Chondrocyte (in vitro differentiated cells): Measurements from ENCODE around the gene DCTN5. TPM values are rescaled to one million over a fixed set of nuclear protein-coding genes. Genes with fewer than 3 reads are reported as not detected.

Experiments used
- DNase-seq: peaks from one replicate; pipeline ENCODE4 v3.0.0; 2021; ENCODE audit warnings: mixed read lengths, low spot score
- H3K27ac Mint-ChIP-seq: one replicate; pipeline ENCODE4 v1.8.0; 2021; ENCODE audit warnings: mild to moderate bottlenecking, moderate library complexity, mixed read lengths; ENCODE audit not compliant: unreplicated experiment
- H3K27me3 Mint-ChIP-seq: 2 replicates; pipeline ENCODE4 v1.8.0; 2021; ENCODE audit warnings: low read depth, mixed read lengths
- H3K36me3 Mint-ChIP-seq: 2 replicates; pipeline ENCODE4 v1.8.0; 2021; ENCODE audit warnings: low read depth, mixed read lengths
- H3K4me1 Mint-ChIP-seq: 2 replicates; pipeline ENCODE4 v1.8.0; 2021; ENCODE audit warnings: low read depth, mild to moderate bottlenecking, mixed read lengths
- H3K4me3 Mint-ChIP-seq: one replicate; pipeline ENCODE4 v1.8.0; 2021; ENCODE audit warnings: mild to moderate bottlenecking, moderate library complexity, mixed read lengths; ENCODE audit not compliant: unreplicated experiment
- H3K9me3 Mint-ChIP-seq: 2 replicates; pipeline ENCODE4 v1.8.0; 2021; ENCODE audit warnings: low read depth, mixed read lengths
- total RNA-seq: library from RNA; stranded (reverse); gene quantifications from 3 replicates; pipeline ENCODE4 v1.2.1, GENCODE V29; 2021
- TF ChIP-seq, protein P1 (sequence below): fragments of 200-600 bp; sonication (generic); IDR thresholded peaks from 2 replicates; pipeline ENCODE4 v1.5.0; 2021; ENCODE audit warnings: antibody characterized with exemption, mild to moderate bottlenecking, moderate library complexity

Gene DCTN5
- total RNA-seq, 1 donor from 2014 or later, result 65.9 TPM

DNA sequence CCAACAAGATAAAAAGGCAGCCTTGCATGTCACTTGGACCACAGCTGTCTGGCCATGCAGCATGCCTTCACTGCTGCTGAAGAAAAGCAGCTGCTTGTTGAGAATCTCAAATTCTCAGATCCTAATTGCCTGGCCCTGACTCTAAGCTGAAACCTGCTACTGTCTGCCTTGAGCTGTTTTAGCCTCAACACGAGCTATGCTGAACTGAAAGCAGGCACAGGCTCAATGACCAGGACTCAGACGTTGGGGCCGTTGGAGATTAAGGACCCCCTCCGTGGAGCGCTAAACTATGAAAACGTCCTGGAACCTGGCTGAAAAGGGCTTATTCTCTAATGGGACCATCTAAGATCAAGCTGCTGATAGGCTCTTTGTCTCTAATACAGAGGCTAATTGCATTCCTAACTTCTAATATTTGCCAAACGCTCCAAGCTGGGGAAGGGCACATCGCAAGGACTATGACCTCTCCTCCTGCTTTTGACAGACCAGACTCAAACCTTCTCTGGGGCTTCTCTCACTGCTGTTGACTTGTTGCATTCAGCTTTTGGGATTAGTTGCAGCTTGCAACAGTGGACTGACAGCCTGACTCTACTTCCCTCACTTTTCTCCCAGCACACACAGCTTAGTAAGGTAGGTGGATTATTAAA is 32.8 kb downstream of the DCTN5 start:
- H3K36me3 Mint-ChIP-seq, result peaks cover 5% of the 10 kb centered on the region
- no peaks in the 10 kb centered on the region for H3K27me3 Mint-ChIP-seq
- no peak for DNase-seq
- TF ChIP-seq, protein P1, sequence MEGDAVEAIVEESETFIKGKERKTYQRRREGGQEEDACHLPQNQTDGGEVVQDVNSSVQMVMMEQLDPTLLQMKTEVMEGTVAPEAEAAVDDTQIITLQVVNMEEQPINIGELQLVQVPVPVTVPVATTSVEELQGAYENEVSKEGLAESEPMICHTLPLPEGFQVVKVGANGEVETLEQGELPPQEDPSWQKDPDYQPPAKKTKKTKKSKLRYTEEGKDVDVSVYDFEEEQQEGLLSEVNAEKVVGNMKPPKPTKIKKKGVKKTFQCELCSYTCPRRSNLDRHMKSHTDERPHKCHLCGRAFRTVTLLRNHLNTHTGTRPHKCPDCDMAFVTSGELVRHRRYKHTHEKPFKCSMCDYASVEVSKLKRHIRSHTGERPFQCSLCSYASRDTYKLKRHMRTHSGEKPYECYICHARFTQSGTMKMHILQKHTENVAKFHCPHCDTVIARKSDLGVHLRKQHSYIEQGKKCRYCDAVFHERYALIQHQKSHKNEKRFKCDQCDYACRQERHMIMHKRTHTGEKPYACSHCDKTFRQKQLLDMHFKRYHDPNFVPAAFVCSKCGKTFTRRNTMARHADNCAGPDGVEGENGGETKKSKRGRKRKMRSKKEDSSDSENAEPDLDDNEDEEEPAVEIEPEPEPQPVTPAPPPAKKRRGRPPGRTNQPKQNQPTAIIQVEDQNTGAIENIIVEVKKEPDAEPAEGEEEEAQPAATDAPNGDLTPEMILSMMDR, result no peak
- H3K27ac Mint-ChIP-seq, result no peak overlapping the region
- H3K9me3 Mint-ChIP-seq, result no peaks in the 10 kb centered on the region
- H3K4me3 Mint-ChIP-seq, result no peak overlapping the region
- peaks cover 7% of the 10 kb centered on the region for H3K4me1 Mint-ChIP-seq

DNA sequence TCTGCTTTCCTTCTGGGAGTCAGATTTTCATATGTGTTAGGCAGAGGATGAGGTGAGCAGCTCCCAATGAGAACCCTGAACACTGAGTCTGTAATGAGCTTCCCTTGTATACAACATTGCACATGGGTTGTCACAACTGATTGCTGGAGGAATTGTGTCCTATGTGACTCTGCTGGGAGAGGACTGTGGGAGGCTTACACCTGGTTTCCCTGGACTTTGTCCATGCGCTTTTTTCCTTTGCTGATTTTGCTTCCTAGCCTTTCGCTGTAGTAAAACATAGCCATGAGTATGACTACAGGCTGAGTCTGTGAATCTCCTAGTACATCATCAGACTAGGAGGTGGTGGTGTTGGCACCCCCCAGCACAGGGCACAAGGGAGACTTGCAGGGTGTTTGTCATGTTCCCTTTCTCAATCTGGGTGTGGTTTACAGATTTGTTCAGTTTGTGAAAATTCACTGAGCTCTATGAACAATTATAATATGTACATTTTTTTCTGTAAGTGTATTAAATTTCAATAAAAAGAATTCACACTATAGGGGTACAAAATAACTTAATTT is 35.7 kb downstream of the DCTN5 start:
- Mint-ChIP-seq H3K4me3 (no peak overlapping the region), H3K9me3 (no peaks in the 10 kb centered on the region), H3K27me3 (no peaks in the 10 kb centered on the region), H3K4me1 (peaks cover 26% of the 10 kb centered on the region), H3K27ac (no peak overlapping the region), H3K36me3 (peaks cover 3% of the 10 kb centered on the region)
- TF ChIP-seq, protein P1, result no peak
- no peak for DNase-seq

DNA sequence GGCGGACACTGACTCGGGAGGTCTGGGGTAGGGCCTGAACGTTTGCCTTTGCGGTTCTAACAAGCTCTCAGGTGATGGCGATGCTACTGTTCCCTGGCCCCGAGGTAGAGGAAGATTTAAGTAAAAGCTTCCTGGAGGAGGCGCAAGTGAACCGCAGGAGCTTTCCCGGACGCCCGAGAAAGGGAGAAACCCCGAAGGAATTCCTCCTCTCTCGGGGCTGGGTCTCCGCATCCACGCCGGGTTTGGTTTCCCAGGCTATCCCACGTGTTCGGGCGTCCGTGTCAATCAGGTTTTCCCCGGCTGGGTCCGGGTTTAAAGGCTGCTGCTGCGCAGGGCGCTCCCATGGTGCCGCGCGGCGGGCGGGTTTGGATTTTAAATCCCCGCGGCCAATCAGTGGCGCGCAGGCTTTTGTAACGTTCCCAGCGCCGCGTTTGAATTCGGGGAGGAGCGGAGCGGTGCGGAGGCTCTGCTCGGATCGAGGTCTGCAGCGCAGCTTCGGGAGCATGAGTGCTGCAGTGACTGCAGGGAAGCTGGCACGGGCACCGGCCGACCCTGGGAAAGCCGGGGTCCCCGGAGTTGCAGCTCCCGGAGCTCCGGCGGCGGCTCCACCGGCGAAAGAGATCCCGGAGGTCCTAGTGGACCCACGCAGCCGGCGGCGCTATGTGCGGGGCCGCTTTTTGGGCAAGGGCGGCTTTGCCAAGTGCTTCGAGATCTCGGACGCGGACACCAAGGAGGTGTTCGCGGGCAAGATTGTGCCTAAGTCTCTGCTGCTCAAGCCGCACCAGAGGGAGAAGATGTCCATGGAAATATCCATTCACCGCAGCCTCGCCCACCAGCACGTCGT is 37.4 kb downstream of the DCTN5 start, which contains the start of gene PLK1:
PLK1 (plus strand) TSS at position 460 of the 844 bp plus-strand sequence; CDS start at position 504, 44 bp downstream.
- Mint-ChIP-seq H3K27me3 (no peaks in the 10 kb centered on the region), H3K4me3 (peak within 1 kb of the TSS; percentile 80), H3K9me3 (no peaks in the 10 kb centered on the region), H3K36me3 (peaks cover 7% of the 10 kb centered on the region), H3K27ac (peak within 1 kb of the TSS; percentile 87), H3K4me1 (peaks cover 26% of the 10 kb centered on the region)
- DNase-seq, result no peak
- TF ChIP-seq, protein P1, result peak; percentile 80

DNA sequence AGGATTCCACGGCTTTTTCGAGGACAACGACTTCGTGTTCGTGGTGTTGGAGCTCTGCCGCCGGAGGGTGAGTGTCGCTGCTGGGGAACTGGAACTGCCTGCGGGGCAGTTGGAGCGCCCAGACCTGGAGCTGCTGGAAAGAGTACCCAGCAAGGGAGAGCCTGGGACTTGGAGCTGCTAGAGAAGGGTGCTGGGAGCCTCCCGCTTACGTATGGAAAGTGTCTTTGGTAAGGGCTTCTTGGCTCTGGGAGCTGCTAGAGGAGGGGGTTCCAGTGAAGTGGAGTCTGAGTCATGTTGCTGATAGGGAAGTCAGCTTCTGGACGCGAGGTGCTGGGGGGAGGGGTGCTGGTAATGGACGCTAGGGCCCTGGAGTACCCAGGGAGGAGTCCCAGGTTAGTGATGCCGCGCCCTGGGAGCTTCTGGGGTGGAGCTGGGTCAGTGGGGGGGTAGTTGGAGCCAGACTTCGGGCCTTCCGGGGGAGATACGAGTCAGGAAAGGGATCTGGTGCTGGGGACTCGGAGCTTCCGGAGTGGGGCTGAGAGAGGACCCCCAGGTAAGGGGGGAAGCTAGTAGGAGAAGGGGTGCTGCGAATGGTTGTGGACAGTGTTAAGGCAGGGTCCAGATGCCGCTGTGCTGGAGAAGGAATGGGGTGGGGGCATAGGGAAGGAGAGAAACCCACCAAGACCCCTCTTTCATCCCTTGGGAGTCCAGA is 38.2 kb downstream of the DCTN5 start:
- H3K27ac Mint-ChIP-seq, result peak overlapping the region; percentile 59
- no peak for DNase-seq
- H3K9me3 Mint-ChIP-seq, result no peaks in the 10 kb centered on the region
- peaks cover 11% of the 10 kb centered on the region for H3K36me3 Mint-ChIP-seq
- H3K4me1 Mint-ChIP-seq, result peaks cover 26% of the 10 kb centered on the region
- H3K27me3 Mint-ChIP-seq, result no peaks in the 10 kb centered on the region
- TF ChIP-seq, protein P1, result no peak
- peak overlapping the region; percentile 80 for H3K4me3 Mint-ChIP-seq

DNA sequence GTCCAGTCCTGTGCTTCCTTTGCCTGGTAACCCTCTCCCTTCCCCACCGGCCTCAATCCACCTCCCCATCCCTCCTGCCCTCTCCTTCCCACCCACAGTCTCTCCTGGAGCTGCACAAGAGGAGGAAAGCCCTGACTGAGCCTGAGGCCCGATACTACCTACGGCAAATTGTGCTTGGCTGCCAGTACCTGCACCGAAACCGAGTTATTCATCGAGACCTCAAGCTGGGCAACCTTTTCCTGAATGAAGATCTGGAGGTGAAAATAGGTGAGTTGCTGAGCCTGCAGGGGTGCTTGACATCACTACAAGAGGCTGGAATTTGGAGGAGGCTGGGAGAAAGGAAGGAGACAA is 38.7 kb downstream of the DCTN5 start:
- Mint-ChIP-seq H3K4me1 (peaks cover 26% of the 10 kb centered on the region), H3K36me3 (peaks cover 11% of the 10 kb centered on the region), H3K27ac (no peak overlapping the region), H3K4me3 (peak overlapping the region; percentile 80), H3K27me3 (no peaks in the 10 kb centered on the region), H3K9me3 (no peaks in the 10 kb centered on the region)
- TF ChIP-seq, protein P1, result no peak
- no peak for DNase-seq
